ENCODE measurements around the gene B3GNT3. TPM values are rescaled to one million over a fixed set of nuclear protein-coding genes. Genes with fewer than 3 reads are reported as not detected.
"Not testable (repeated sequence)": the region's sequence is repeated elsewhere in the genome, so short reads cannot be mapped to it uniquely, and the experiment has no call there.

B3GNT3 gene
- total RNA-seq, 1 donor from 2014 or later = 0.32 TPM

DNA sequence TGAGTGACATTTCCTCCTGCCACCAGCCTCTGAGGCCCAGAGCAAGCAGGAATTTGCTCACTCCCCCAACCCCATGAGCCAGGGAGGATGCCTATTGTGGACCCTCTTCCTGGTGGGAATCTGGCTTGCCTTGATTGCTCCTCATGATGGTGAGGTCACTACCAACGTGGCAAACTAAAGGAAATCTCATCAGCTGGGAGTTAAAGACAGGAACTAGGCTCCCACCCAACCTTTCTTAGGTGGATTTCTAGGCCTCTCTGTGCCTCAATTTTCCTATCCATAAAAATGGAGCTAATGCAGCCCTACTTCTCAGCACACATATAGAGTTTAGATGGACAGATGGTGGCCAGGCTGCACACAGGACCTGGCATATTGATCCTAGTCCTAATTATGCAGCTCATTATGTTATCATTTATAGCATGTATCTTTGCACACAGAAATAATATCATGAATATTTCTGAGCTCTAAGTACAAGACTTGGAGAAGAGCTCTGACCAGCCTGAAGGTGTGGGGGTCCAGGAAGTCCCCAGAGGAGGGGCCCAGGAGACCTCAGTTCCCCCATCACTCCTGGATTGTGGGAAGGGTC lies 2.0 kb downstream of the B3GNT3 start:
- DNase-seq (ENCODE audit: low spot score) = no peak

DNA sequence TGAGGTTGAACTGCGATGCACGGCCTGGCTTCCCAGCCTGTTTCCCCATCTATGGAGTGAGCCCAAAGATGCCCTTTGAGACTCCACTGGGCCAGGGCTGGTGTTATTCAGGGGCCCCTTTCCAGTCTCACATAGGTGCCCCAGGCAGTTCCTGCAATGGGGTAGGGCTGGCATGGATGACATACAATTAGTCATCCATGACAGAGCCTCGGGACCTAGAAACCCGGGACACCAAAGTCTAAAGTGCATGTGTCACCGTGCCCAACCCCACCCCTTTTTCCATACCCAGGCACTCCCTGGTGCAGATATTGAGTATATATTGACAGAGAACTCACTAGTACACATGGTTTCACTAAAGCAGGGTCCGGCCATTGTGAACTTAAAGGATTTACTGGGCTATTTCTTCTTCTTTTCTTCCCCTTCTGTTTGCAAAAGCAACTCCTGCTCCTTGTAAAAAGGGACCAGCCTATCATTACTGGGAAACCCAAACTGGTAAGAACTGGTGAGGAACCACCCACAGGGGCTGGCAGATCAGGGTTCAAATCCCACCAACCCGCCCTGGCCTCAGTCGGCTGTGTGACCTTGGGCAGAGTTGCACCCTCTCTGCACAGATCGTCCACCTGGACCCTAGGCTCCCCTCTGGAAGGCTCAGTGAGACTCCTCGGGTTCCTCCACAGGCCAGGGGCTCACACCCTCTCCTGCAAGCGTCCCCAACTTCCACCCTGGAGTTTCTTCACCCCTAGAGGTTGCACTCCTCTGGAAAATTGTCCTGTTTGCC lies 2.7 kb downstream of the B3GNT3 start:
- DNase-seq (ENCODE audit: low spot score) = no peak

DNA sequence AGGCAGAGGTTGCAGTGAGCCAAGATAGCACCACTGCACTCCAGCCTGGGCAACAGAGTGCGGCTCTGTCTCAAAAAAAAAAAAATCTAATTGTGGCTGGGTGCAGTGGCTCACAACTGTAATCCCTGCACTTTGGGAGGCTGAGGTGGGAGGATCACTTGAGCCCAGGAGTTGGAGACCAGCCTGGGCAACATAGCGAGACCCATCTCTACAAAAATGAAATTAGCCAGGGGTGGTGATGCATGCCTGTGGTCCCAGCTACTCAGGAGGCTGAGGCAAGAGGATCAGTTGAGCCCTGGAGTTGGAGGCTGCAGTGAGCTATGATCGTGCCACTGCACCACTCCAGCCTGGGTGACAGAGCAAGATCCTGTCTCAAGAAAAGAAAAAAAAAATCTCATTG lies 3.7 kb downstream of the B3GNT3 start:
- DNase-seq (ENCODE audit: low spot score) = not testable (repeated sequence)

DNA sequence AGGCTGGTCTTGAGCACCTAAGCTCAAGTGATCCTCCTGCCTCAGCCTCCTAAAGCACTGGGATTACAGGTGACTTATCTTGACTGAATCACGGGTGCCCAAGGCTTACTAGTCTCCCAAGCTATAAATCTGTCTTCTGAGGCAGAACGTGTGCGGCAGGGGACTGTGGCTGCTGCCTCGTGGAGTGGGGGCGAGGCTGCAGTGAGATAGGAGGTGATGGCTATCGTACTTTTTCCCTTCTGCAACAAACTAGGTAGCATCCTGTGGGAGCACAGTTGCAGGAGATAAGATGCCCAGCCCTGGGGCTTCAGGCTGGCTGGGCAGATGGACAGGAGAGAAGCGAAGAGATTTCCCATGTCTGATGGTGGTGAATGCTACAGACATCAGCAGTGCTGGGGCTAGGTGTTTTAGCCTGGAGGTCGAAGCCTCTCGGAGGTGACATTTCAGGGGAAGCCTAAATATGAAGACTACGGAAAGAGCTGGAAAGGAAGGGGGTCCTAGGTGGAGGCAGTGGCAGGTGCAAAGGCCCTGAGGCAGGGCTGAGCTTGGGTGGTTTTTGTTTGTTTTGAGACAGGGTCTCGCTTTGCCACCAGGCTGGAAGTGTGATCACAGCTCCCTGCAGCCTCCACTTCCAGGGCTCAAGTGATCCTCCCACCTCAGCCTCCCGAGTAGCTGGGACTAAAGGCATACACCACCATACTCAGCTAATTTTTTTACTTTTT lies 7.4 kb downstream of the B3GNT3 start:
- no peak for DNase-seq (ENCODE audit: low spot score)

DNA sequence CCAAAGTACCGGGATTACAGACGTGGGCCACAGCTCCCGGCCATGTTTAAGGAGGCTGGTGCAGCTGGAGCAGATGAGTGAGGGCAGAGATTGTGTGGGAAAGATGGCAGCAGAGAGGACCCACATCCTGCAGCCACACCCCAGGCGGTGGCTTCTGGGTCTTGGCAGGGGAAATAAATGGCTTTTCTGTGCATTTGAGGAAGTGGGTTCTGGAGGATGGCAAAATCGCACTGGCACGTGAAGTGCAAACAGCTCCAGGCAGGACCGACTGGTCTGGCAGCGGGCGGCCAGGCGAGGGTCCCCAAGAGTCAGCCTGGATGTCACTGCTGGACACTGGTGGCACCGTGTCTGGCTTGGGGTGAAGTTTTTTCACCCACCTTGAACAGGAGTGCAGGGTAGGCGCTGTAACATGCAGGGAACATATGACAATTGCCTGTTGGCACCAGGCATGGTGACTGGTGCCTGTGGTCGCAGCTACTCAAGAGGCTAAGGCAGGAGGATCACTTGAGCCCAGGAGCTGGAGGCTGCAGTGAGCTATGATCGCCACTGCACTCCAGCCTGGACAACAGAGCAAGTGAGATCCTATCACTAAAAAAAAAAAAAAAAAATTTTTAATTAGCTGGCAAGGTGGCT lies 8.4 kb downstream of the B3GNT3 start:
- no peak for DNase-seq (ENCODE audit: low spot score)

DNA sequence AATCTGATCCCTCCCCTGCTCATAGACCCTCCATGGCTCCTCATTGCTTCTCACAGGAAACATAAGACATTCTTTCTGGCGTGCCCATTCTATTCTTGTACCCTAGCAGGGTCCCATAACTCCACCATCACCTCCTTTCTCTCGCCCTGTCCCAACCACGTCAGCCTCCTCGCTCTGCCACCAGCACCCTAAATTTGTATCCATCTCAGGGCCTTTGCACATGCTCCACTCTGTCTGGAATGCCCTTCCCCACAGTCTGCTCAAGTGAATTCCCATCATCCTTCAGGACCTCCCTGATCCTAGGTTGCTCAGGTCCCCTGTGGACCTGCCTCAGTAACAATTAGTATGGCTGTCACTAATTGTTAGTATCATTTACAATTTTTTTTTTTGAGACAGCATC lies 10.5 kb downstream of the B3GNT3 start:
- DNase-seq (ENCODE audit: low spot score) = no peak

DNA sequence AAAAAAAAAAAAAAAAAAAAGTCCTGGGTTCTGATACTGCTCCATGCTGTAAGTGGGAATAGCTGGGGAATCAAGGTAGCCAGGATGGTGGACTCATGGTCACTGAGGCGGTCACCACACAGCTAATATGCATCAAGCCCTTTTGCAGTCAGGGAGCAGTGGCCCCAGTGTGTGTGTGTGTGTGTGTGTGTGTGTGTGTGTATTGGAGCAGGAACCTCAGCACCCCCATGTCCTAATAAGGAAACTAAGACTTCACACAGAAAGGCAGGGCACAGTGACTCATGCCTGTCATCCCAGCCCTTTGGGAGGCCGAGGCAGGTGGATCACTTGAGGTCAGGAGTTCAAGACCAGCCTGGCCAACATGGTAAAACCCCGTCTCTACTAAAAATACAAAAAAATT lies 12.0 kb downstream of the B3GNT3 start:
- no peak for DNase-seq (ENCODE audit: low spot score)

DNA sequence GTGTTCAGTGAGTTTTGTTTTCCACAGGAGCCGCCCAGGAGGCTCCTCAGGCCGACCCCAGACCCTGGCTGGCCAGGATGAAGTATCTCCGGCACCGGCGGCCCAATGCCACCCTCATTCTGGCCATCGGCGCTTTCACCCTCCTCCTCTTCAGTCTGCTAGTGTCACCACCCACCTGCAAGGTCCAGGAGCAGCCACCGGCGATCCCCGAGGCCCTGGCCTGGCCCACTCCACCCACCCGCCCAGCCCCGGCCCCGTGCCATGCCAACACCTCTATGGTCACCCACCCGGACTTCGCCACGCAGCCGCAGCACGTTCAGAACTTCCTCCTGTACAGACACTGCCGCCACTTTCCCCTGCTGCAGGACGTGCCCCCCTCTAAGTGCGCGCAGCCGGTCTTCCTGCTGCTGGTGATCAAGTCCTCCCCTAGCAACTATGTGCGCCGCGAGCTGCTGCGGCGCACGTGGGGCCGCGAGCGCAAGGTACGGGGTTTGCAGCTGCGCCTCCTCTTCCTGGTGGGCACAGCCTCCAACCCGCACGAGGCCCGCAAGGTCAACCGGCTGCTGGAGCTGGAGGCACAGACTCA lies 12.9 kb downstream of the B3GNT3 start:
- no peak for DNase-seq (ENCODE audit: low spot score)

DNA sequence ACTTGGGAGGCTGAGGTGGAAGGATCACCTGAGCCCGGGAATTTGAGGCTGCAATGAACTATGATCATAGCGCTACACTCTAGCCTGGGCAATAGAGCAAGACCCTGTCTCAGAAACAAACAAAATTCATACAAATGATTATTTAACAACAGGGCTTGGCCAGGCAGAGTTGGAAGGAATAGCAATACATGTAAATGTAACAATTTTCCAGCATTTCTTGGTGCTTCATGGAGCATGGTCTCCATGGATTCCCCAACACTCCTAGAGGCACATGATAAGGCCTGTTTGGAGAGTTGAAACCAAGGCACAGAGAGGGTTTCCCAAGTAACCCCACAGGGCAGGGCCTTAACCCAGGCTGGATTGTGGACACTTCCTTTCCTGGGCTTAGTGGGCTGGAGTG lies 16.2 kb downstream of the B3GNT3 start:
- DNase-seq (ENCODE audit: low spot score) = no peak

DNA sequence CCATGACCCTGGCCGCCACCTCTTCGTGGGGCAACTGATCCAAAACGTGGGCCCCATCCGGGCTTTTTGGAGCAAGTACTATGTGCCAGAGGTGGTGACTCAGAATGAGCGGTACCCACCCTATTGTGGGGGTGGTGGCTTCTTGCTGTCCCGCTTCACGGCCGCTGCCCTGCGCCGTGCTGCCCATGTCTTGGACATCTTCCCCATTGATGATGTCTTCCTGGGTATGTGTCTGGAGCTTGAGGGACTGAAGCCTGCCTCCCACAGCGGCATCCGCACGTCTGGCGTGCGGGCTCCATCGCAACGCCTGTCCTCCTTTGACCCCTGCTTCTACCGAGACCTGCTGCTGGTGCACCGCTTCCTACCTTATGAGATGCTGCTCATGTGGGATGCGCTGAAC lies 16.7 kb downstream of the B3GNT3 start:
- DNase-seq (ENCODE audit: low spot score) = no peak

DNA sequence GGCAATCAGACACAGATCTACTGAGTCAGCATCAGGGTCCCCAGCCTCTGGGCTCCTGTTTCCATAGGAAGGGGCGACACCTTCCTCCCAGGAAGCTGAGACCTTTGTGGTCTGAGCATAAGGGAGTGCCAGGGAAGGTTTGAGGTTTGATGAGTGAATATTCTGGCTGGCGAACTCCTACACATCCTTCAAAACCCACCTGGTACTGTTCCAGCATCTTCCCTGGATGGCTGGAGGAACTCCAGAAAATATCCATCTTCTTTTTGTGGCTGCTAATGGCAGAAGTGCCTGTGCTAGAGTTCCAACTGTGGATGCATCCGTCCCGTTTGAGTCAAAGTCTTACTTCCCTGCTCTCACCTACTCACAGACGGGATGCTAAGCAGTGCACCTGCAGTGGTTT lies 17.2 kb downstream of the B3GNT3 start:
- DNase-seq (ENCODE audit: low spot score) = no peak

DNA sequence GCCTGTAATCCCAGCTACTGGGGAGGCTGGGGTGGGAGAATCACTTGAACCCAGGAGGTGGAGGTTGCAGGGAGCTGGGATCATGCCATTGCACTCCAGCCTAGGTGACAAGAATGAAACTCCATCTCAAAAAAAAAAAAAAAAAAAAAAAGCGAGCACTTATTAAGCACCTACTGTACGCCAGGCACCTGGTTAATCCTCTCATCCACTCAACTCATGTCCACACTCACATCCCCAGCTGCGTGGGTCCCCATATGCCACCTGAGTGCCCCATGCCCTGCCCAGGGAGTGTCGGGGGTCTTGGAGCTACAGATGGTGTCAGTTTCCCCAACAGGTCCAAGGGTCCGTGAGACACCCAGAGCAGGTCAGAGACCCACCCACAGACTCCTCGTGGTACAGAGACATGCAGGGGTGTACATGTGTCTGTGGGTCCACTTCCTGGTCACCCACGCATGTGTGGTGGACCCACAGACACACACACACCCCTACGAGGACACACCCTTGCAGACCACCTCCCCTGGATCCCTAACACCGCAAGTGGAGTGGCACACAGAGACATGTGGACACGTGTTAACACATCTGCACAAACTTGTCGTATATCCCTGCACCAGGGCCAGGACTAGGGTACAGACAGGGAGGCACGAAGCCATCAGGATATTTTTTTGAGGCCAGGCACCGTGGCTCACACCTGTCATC lies 22.9 kb downstream of the B3GNT3 start:
- no peak for DNase-seq (ENCODE audit: low spot score)

DNA sequence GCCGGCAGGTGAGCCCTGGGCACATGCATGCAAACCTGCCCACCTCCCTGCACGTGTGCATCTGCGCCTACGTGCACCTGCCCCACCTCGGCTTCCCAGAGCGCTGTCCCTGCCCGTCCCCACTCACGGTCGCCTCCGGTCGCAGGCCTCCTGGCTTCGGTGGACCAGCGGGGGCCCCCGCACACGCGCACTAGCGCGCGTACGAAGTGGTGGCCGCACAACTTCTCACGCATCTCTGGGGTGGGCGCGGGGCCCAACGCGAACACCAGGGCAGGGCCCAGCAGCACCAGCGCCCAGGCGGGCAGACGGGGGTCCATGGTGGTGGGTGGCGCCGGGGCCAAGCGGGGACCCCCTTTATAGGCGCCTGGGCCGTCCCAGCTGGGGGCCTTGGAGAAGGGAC lies 26.3 kb downstream of the B3GNT3 start, which contains the start of gene INSL3:
TSS of gene INSL3 (minus strand) at position 330 of the 400 bp plus-strand sequence. CDS start at position 317, 13 bp downstream.
- no peak for DNase-seq (ENCODE audit: low spot score)

DNA sequence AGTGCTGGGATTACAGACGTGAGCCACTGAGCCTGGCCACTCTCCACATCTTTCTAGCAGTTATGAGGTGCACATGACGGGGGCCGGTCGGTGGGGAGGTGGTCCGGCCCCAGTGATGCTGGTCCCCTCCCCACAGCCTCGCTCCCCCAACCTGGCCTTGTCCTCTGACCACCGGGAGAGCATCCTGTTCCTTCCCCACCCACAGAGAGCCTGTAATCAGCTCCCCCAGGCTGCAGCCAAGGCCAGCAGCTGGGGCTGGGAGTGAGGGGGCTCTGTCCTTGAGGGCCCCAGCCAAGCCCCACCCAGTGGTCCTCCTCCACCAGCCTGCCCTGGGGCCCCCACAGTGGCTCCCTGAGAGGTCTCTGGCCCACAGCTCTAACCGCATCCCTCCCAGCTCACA lies 29.4 kb downstream of the B3GNT3 start:
- no peak for DNase-seq (ENCODE audit: low spot score)

DNA sequence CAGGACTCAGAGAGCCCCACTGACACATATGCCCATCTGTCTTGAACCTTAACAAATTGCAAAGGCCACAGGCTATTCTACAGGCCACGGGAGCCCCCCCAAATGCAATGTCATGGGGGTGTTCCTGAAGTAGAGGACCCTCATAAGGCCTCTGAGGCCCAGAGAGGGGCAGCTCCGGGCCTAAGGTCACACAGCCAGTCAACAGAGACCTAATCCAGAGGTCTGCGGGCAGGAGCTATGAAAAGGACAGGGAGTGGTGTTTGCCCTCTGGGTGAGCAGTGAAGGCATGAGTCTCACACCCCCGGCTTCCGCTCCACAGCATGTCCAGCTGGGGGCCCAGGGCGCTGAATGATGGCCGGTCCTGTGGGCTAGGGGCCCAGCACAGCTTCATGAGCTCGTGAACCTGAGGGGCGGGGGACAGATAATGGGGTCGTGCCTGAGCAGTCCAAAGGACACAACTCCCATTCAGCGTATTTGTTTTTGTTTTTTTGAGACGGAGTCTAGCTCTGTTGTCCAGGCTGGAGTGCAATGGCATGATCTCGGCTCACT lies 31.6 kb downstream of the B3GNT3 start:
- DNase-seq (ENCODE audit: low spot score) = no peak

DNA sequence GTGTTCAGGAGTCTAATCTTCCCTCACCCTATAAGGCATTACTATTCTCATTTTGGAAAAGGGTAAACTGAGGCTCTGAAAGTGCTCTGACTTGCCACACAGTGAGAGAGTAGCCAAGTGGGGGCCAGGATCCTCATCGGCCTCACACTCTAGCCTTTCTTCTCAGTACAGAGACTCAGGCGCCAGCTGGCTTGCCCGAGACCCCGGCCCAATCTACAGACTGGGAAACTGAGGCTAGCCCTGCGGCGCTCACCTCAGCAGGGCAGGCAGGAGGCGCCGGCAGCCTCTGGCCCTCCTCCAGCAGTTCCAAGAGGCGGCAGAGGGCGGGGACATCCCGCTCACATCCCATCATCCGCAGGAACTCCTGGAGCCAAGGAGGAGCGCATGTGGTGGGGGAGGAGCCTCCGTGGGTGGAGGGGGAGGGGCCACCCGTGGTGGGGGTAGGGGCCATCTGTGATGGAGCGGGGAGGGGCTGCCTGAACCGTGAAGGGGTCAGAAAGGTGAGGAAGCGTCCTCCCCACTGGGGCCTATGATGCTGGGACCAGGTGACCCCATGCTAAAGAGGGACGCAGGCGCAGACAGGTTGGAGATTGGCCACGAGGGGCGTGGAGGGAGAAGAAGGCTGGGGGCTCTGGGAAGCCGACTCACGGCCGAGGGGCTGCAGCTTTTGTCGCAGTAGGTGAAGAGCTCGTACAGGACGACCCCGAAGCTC lies 35.1 kb downstream of the B3GNT3 start:
- DNase-seq (ENCODE audit: low spot score) = no peak

DNA sequence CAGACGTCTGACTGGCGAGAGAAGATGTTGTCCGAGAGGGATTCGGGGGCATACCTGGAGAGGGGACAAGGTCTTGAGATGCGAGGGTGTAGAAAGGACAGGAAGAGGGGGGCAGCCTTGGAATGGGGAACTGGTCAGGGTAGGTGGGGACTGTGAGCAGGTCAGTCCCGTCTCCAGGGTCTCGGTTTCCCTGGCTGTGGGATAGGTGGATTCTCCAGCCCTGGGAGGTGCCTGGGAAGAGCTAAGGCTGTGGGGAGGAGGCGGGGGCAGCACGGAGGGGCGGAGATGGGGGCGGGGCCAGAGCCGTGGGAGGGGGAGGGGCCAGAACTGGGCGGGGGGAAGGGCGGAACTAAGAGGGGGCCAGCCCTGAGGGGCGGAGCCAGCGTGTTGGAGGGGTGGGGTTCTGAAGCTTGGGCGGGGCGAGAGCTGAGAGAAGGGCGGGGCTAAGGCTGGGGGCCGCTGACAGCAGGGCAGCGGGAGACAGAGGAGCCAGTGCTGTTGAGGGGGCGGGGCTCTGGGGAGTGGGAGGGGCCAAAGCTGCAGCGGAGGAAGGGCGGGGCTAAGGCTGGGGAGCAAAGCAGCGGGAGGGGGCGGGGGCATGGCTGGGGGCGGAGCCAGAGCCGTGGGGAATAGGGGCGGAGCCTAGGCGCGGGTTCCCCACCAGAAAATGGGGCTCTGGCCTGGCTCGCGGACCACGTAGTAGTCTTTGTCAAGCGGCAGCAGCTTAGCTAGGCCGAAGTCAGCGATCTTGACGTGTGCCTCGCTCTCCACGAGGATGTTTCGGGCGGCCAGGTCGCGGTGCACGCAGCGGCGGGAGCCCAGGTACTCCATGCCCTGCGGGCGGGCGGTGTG lies 35.9 kb downstream of the B3GNT3 start:
- DNase-seq (ENCODE audit: low spot score) = no peak

DNA sequence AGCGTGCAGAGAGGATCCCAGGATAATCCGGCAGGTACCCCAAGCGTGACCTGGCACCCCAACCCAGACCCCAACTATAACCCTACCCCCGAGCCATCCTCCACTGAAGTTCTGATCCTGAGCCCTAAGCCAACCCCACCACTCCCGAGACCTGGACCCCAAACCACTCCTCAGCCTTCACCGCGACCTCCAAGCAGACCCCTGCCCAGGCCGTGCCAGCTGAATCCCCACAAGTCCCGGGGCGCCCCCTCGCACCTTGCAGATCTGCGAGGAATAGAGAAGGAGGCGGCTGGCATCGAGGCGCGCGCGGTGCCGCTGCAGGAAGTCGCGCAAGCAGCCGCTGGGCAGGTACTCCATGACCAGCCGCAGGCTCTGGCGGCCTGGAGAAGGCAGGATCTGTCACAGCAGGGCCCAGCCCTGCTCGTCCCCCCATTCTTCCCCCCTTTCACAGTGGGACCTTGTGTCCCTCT lies 36.5 kb downstream of the B3GNT3 start:
- no peak for DNase-seq (ENCODE audit: low spot score)

Measured in mesenteric fat pad (tissue), 1 donor.